ENCODE measurements around the gene RABGEF1. TPM values are rescaled to one million over a fixed set of nuclear protein-coding genes. Genes with fewer than 3 reads are reported as not detected.
"Not testable (repeated sequence)": the region's sequence is repeated elsewhere in the genome, so short reads cannot be mapped to it uniquely, and the experiment has no call there.

The RABGEF1 gene
- total RNA-seq, 1 donor from 2014 or later = 19.2 TPM

DNA sequence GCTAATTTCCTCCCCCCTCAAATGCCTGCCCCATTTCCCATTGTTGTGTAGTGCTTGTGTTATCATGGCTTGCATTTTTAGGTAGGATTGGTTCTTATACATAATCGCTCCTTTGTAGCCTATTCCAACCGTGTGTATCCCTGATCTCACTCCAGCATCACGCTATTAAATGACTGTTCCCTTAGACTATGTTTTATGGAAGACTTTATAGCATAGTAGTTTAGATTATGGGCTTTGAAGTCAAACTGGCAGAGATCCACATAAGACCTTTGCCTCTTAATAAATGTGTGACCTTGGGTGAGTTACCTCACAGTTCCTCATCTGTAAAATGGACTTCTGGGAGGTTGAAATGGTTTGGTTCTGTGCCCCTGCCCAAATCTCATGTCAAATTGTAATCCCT lies 5.4 kb upstream of the RABGEF1 start:
- TF ChIP-seq, protein P1, sequence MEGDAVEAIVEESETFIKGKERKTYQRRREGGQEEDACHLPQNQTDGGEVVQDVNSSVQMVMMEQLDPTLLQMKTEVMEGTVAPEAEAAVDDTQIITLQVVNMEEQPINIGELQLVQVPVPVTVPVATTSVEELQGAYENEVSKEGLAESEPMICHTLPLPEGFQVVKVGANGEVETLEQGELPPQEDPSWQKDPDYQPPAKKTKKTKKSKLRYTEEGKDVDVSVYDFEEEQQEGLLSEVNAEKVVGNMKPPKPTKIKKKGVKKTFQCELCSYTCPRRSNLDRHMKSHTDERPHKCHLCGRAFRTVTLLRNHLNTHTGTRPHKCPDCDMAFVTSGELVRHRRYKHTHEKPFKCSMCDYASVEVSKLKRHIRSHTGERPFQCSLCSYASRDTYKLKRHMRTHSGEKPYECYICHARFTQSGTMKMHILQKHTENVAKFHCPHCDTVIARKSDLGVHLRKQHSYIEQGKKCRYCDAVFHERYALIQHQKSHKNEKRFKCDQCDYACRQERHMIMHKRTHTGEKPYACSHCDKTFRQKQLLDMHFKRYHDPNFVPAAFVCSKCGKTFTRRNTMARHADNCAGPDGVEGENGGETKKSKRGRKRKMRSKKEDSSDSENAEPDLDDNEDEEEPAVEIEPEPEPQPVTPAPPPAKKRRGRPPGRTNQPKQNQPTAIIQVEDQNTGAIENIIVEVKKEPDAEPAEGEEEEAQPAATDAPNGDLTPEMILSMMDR (conservative IDR thresholded peaks at IDR 0.05; ENCODE audit: low read depth, low read length) = no peak
- no peak overlapping the region for H3K4me3 ChIP-seq (ENCODE audit: low read depth, low read length)
- DNase-seq (ENCODE audit: low read depth) = no peak

DNA sequence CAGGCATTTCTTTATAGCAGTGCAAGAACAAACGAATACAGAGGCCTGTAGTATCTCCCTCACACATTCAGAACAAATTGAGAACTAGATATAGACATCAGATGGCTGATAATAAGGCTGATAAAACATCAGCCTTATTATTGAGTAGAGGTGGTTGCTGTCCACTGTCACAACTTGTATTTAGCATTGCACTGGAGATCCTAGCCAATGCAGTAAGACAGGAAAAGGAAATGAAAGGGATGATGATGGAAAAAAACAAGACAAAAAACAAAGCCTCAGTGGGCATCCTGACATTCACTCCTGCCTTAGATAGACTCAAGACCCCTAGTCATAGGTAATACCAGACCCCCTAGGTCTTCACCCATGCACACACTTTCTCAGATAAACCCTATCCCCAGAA lies 4.7 kb upstream of the RABGEF1 start:
- TF ChIP-seq, protein P1 (conservative IDR thresholded peaks at IDR 0.05; ENCODE audit: low read depth, low read length) = no peak
- no peak for DNase-seq (ENCODE audit: low read depth)
- no peak overlapping the region for H3K4me3 ChIP-seq (ENCODE audit: low read depth, low read length)

DNA sequence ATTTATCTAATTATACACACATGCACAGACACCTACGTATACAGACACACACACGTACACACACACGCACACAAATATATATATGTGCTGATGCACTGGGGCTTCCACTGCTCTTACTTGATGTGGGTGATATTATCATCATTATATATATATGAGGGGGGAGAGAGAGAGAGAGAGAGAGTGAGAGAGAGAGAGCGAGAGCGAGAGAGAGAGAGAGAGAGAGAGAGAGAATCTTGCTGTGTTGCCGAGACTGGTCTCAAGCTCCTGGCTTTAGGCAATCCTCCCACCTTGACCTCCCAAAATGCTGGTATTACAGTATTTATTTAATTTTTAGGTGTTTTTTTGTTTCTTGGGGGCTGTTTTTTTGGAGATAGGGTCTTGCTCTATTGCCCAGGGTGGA lies 3.6 kb upstream of the RABGEF1 start:
- no peak for DNase-seq (ENCODE audit: low read depth)
- TF ChIP-seq, protein P1 (conservative IDR thresholded peaks at IDR 0.05; ENCODE audit: low read depth, low read length) = no peak
- H3K4me3 ChIP-seq (ENCODE audit: low read depth, low read length) = no peak overlapping the region

DNA sequence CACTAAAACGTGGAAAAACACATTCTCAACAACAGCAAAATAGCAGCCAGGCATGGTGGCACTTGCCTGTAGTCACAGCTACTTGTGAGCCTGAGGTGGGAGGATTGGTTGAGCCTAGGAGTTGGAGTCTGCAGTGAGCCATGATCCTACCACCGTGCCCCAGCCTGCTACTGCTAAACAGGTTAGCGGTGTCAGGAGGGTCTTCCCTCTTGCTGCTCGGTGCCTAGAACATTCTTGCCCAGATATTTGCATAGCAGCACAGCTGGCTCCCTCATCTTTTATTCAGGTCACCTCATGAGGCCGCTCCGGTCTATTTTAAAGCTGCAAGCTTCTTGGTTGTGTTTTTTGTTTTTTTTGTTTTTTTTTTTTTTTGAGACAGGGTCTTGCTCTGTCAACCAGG lies 2.9 kb upstream of the RABGEF1 start:
- no peak for DNase-seq (ENCODE audit: low read depth)
- no peak overlapping the region for H3K4me3 ChIP-seq (ENCODE audit: low read depth, low read length)
- TF ChIP-seq, protein P1 (conservative IDR thresholded peaks at IDR 0.05; ENCODE audit: low read depth, low read length) = no peak

DNA sequence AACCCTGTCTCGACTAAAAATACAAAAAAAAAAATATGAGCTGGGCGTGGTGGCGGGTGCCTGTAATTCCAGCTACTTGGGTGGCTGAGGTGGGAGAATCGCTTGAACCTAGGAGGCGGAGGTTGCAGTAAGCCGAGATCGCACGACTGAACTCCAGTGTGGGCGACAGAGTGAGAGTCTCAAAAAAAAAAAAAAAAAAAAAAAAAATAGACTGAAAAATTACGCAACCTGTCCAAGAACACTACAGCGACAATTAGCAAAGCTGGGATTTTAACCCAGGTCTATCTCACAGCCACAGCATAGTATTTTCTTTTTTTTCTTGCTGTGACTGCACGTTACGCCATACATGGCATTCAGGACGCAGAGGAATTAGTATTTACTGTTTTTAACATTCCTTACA lies 1.1 kb upstream of the RABGEF1 start:
- TF ChIP-seq, protein P1 (conservative IDR thresholded peaks at IDR 0.05; ENCODE audit: low read depth, low read length) = no peak
- H3K4me3 ChIP-seq (ENCODE audit: low read depth, low read length) = peak overlapping the region; percentile 98
- DNase-seq (ENCODE audit: low read depth) = no peak

DNA sequence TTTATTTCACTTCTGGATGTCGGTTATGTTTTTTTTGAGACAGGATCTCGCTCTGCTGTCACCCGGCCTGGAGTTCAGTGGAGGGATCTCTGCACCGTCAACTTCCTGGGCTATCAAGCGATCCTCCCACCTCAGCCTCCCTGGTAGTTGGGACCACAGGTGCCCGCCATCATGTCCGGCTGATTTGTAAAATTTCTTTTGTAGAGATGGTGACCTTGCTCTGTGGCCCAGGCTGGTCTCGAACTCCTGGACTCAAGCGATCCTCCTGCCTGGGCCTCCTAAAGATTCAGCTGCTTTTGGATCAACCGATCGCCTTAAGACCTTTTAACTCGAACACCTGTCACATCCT lies 606 bp upstream of the RABGEF1 start:
- DNase-seq (ENCODE audit: low read depth) = no peak
- TF ChIP-seq, protein P1 (conservative IDR thresholded peaks at IDR 0.05; ENCODE audit: low read depth, low read length) = no peak
- H3K4me3 ChIP-seq (ENCODE audit: low read depth, low read length) = peak overlapping the region; percentile 98

DNA sequence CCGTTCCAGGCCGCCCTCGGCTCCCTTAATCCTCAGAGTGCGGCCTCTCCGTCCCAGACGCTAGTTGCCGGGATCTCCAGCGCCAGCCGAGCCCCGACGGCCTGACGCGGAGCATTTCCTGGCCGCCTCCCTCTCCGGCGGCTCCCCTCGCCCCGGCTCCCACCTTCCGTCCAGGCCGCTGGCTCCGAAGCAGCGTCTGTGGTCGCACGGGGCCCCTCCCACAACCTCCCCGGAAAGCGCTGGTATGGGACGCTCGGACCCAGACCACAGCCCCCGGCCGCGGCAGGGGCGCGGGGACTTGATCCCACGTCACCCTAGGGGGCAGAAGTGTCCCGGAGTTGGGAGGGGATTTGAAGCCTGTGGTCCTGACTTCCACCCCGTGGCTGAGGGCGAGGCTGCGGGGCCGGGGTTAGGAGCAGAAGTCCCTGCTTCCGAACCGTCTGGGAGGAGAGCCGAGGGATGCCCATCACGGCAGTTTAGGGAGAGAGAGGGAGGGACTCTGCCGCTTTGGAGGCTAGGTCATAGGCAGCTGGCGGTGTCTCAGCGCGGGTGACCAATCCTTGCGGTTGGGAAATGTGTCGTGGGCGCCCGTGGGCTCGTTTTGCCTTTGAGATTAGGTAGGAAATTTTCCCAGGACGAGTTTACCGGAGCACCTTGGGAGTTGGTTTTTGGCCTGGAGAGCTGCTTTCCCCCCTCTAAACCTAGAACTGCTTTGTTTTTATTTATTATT lies 612 bp downstream of the RABGEF1 start:
- not testable (repeated sequence) for DNase-seq (ENCODE audit: low read depth)
- peak overlapping the region; percentile 98 for H3K4me3 ChIP-seq (ENCODE audit: low read depth, low read length)

Data from epithelial cell of proximal tubule (primary cell).